ENCODE data around the gene NAPSA. TPM values are rescaled to one million over a fixed set of nuclear protein-coding genes. Genes with fewer than 3 reads are reported as not detected.

Gene NAPSA
- polyA plus RNA-seq, 1 experiment = 0.10 TPM

DNA sequence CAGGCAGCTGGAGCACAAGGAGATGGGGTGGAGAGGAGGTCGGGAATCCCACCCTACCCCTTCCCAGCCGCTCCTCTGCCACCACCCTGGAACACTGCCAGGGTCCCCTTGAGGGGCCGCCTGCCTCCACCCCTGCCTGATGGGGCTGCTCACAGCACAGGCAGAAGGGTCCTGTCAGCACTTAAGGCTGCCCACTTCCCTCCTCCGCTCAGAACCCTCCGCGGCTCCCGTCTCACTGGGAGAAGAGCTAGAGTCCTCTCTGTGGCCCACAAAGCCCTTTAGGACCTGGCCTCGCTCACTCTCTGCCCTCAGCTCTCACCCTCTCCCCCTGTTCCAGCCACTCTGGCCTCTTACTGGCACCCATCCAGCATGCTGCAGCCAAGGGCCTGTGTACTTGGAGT is 15.3 kb upstream of the NAPSA start:
- ChIA-PET POLR2A (no interaction called here), CTCF (no interaction called here)
- no peaks in the 10 kb centered on the region for H3K27me3 ChIP-seq (ENCODE audit: control insufficient read depth, insufficient read depth, low read length)
- TF ChIP-seq, protein P1, sequence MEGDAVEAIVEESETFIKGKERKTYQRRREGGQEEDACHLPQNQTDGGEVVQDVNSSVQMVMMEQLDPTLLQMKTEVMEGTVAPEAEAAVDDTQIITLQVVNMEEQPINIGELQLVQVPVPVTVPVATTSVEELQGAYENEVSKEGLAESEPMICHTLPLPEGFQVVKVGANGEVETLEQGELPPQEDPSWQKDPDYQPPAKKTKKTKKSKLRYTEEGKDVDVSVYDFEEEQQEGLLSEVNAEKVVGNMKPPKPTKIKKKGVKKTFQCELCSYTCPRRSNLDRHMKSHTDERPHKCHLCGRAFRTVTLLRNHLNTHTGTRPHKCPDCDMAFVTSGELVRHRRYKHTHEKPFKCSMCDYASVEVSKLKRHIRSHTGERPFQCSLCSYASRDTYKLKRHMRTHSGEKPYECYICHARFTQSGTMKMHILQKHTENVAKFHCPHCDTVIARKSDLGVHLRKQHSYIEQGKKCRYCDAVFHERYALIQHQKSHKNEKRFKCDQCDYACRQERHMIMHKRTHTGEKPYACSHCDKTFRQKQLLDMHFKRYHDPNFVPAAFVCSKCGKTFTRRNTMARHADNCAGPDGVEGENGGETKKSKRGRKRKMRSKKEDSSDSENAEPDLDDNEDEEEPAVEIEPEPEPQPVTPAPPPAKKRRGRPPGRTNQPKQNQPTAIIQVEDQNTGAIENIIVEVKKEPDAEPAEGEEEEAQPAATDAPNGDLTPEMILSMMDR (IDR thresholded peaks at IDR 0.05; ENCODE audit: low read depth, low read length) = no peak
- H3K27ac ChIP-seq (ENCODE audit: low read depth, low read length) = no peak overlapping the region
- no peak for DNase-seq (ENCODE audit: low read depth, low spot score)
- no peak overlapping the region for H3K4me3 ChIP-seq (ENCODE audit: low read depth, low read length)
- H3K9me3 ChIP-seq (ENCODE audit: control insufficient read depth, insufficient read depth, low read length) = peaks cover 3% of the 10 kb centered on the region; the same call in 1 of the 2 replicates

- DNase-seq (ENCODE audit: low read depth, low spot score) = no peak
- Histone ChIP-seq H3K9me3 (ENCODE audit: control insufficient read depth, insufficient read depth, low read length) (peaks cover 3% of the 10 kb centered on the region; the same call in 1 of the 2 replicates), H3K27ac (ENCODE audit: low read depth, low read length) (no peak overlapping the region), H3K27me3 (ENCODE audit: control insufficient read depth, insufficient read depth, low read length) (no peaks in the 10 kb centered on the region), H3K4me3 (ENCODE audit: low read depth, low read length) (no peak overlapping the region)
- CTCF ChIA-PET = no interaction called here
- TF ChIP-seq, protein P1 (IDR thresholded peaks at IDR 0.05; ENCODE audit: low read depth, low read length) = no peak
- POLR2A ChIA-PET = no interaction called here
These were observed 14.7 kb upstream of the NAPSA start for GRCh38 chr19:50380137-50380536.

DNA sequence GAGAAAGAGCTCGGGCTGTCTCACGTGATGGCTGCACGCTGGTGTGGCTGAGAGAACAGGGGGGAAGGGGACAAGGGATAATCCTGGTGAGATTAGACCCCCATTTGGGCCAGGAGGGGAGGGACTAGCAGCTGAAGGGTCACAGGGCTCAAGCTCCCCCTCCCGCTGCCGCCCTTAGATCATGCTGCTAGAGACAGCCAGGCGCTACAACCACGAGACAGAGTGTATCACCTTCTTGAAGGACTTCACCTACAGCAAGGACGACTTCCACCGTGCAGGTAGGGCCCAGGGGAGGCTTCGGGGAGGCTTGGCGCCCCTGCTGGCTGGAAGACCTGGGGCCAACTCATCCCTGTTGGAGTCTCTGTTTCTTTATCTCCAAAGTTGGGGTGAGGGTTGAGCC is 14.2 kb upstream of the NAPSA start:
- POLR2A ChIA-PET = no interaction called here
- no peak overlapping the region for H3K27ac ChIP-seq (ENCODE audit: low read depth, low read length)
- no peak for DNase-seq (ENCODE audit: low read depth, low spot score)
- H3K4me3 ChIP-seq (ENCODE audit: low read depth, low read length) = no peak overlapping the region
- peaks cover 3% of the 10 kb centered on the region; the same call in 1 of the 2 replicates for H3K9me3 ChIP-seq (ENCODE audit: control insufficient read depth, insufficient read depth, low read length)
- TF ChIP-seq, protein P1 (IDR thresholded peaks at IDR 0.05; ENCODE audit: low read depth, low read length) = no peak
- no peaks in the 10 kb centered on the region for H3K27me3 ChIP-seq (ENCODE audit: control insufficient read depth, insufficient read depth, low read length)
- CTCF ChIA-PET = no interaction called here

DNA sequence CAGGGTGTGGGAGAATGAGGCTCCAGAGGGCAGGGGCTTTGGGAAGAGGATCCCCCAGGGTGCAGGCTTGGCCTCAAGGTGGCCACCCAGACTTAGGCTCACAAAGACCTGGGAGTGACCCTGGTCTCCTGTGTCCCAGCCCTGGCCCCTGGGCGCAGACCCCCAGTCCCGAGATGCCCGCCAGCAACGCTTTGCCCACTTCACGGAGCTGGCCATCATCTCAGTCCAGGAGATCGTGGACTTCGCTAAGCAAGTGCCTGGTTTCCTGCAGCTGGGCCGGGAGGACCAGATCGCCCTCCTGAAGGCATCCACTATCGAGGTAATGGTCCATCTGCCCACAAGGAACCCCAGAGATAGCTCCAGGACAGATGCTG is 13.4 kb upstream of the NAPSA start:
- no peaks in the 10 kb centered on the region for H3K27me3 ChIP-seq (ENCODE audit: control insufficient read depth, insufficient read depth, low read length)
- DNase-seq (ENCODE audit: low read depth, low spot score) = no peak
- CTCF ChIA-PET = no interaction called here

GRCh38 chr19:50378169-50378862 is 12.9 kb upstream of the NAPSA start:
- Histone ChIP-seq H3K9me3 (ENCODE audit: control insufficient read depth, insufficient read depth, low read length) (peaks cover 3% of the 10 kb centered on the region; the same call in 1 of the 2 replicates), H3K4me3 (ENCODE audit: low read depth, low read length) (no peak overlapping the region), H3K27ac (ENCODE audit: low read depth, low read length) (no peak overlapping the region), H3K27me3 (ENCODE audit: control insufficient read depth, insufficient read depth, low read length) (no peaks in the 10 kb centered on the region)
- ChIA-PET CTCF (no interaction called here), POLR2A (no interaction called here)
- TF ChIP-seq, protein P1 (IDR thresholded peaks at IDR 0.05; ENCODE audit: low read depth, low read length) = no peak
- DNase-seq (ENCODE audit: low read depth, low spot score) = no peak

More for the DNA sequence above, 13.4 kb upstream of the NAPSA start:
- H3K4me3 ChIP-seq (ENCODE audit: low read depth, low read length) = no peak overlapping the region
- H3K27ac ChIP-seq (ENCODE audit: low read depth, low read length) = no peak overlapping the region
- POLR2A ChIA-PET = no interaction called here
- TF ChIP-seq, protein P1 (IDR thresholded peaks at IDR 0.05; ENCODE audit: low read depth, low read length) = no peak
- H3K9me3 ChIP-seq (ENCODE audit: control insufficient read depth, insufficient read depth, low read length) = peaks cover 3% of the 10 kb centered on the region; the same call in 1 of the 2 replicates
